A673 (cell line): ENCODE measurements around the gene CRIP1. TPM values are rescaled to one million over a fixed set of nuclear protein-coding genes. Genes with fewer than 3 reads are reported as not detected.

Experiments
- BruUV-seq: library from RNA; stranded (reverse); fragments of 400-500 nt; replicated peaks from 2 replicates; lab custom pipeline; 2021; lab: Mats Ljungman, UMichigan
- CTCF ChIA-PET: fragments of 300-600 bp; sonication (Branson Sonifier 250); formaldehyde crosslinking; loops from one replicate; lab custom pipeline; 2022; ENCODE audit warnings: antibody characterized with exemption; lab: Charles Lee
- POLR2A ChIA-PET: fragments of 300-600 bp; sonication (Branson Sonifier 250); formaldehyde crosslinking; loops from one replicate; lab custom pipeline; 2022; ENCODE audit warnings: antibody characterized with exemption; ENCODE audit not compliant: low non-redundant PET; lab: Charles Lee
- DNase-seq: peaks from one replicate; pipeline ENCODE4 v3.0.0-alpha.2; 2015; ENCODE audit warnings: low spot score
- H3K27ac ChIP-seq: fragments of 200-600 bp; sonication (generic); 2 replicates; pipeline ENCODE4 v1.5.1; 2016; ENCODE audit warnings: mixed run types, low read depth, mild to moderate bottlenecking, mixed read lengths, antibody characterized with exemption, low read length; ENCODE audit not compliant: poor library complexity, severe bottlenecking
- H3K27me3 ChIP-seq: fragments of 200-600 bp; sonication (generic); replicated peaks from 2 replicates; pipeline ENCODE4 v1.6.1; 2017; ENCODE audit warnings: mixed run types, low read depth, mild to moderate bottlenecking, mixed read lengths, antibody characterized with exemption, low read length; ENCODE audit not compliant: insufficient read depth, poor library complexity
- H3K36me3 ChIP-seq: fragments of 200-600 bp; sonication (generic); 2 replicates; pipeline ENCODE4 v1.6.1; 2016; ENCODE audit warnings: mixed run types, mild to moderate bottlenecking, mixed read lengths, antibody characterized with exemption, low read length; ENCODE audit not compliant: insufficient read depth, poor library complexity, severe bottlenecking
- H3K4me1 ChIP-seq: fragments of 200-600 bp; sonication (generic); 2 replicates; pipeline ENCODE4 v1.6.1; 2017; ENCODE audit warnings: mixed run types, mild to moderate bottlenecking, mixed read lengths, antibody characterized with exemption, low read length; ENCODE audit not compliant: insufficient read depth, poor library complexity, severe bottlenecking
- H3K4me3 ChIP-seq: fragments of 200-600 bp; sonication (generic); 2 replicates; pipeline ENCODE4 v1.5.1; 2016; ENCODE audit warnings: low read depth, mixed run types, mild to moderate bottlenecking, mixed read lengths, low read length; ENCODE audit not compliant: poor library complexity, severe bottlenecking
- H3K9me3 ChIP-seq: fragments of 200-600 bp; sonication (generic); 2 replicates; pipeline ENCODE4 v1.6.1; 2016; ENCODE audit warnings: mixed run types, low read depth, mild to moderate bottlenecking, mixed read lengths, antibody characterized with exemption, low read length; ENCODE audit not compliant: poor library complexity, severe bottlenecking
- CTCF ChIP-seq: fragments of 300-800, 200-600 bp; sonication (generic); conservative IDR thresholded peaks from 2 replicates; pipeline ENCODE4 v1.5.1; 2017; ENCODE audit warnings: low read depth, mild to moderate bottlenecking, antibody characterized with exemption, low read length, moderate library complexity, mixed read lengths
- EZH2 ChIP-seq: fragments of 200-600 bp; sonication (generic); IDR thresholded peaks from 2 replicates; pipeline ENCODE4 v1.6.1; 2017; ENCODE audit warnings: borderline replicate concordance, low read depth, mild to moderate bottlenecking, mixed read lengths, antibody characterized with exemption, low read length; ENCODE audit not compliant: poor library complexity, severe bottlenecking
- intact Hi-C: fragments of 100-400 bp; cut with micrococcal nuclease; formaldehyde crosslinking; loops from one replicate; pipeline ENCODE4 v1.10.0; 2022; ENCODE audit not compliant: unreplicated experiment
- total RNA-seq: library from RNA; stranded (reverse); gene quantifications from 2 replicates; pipeline ENCODE4 v1.2.3, GENCODE V29; 2021

The CRIP1 gene
- total RNA-seq, 1 experiment from 2014 or later: 47.7 TPM

- DNase-seq: no peak
- Histone ChIP-seq H3K4me1 (peaks cover 15% of the 10 kb centered on the region), H3K4me3 (no peak overlapping the region), H3K36me3 (no peaks in the 10 kb centered on the region), H3K9me3 (no peaks in the 10 kb centered on the region), H3K27ac (no peak overlapping the region), H3K27me3 (no peaks in the 10 kb centered on the region)
- no TSS peak for BruUV-seq
- ChIA-PET POLR2A (no interaction called here), CTCF (interaction anchor here (0.5 kb wide), 2 partner anchors 172 to 510 kb away, joined by 3 to 5 read pairs; no protein-coding TSS in a partner anchor)
- TF ChIP-seq CTCF: no peak
- no peak for TF ChIP-seq EZH2
- intact Hi-C loops: no loop called here
Measured at GRCh38 chr14:105531088-105531893, 44.6 kb downstream of the CRIP1 start.

- intact Hi-C loops: no loop called here
- no TSS peak for BruUV-seq
- H3K9me3 ChIP-seq: no peaks in the 10 kb centered on the region
- H3K4me1 ChIP-seq: peaks cover 12% of the 10 kb centered on the region
- H3K36me3 ChIP-seq: no peaks in the 10 kb centered on the region
- no peak overlapping the region for H3K27ac ChIP-seq
- POLR2A ChIA-PET: no interaction called here
- H3K27me3 ChIP-seq: no peaks in the 10 kb centered on the region
- TF ChIP-seq CTCF (no peak), EZH2 (no peak)
- no peak for DNase-seq
- no peak overlapping the region for H3K4me3 ChIP-seq
- CTCF ChIA-PET: interaction anchor here (0.5 to 1.0 kb wide), 3 partner anchors 161 to 511 kb away, joined by 3 to 5 read pairs (median 3); no protein-coding TSS in a partner anchor
Measured at GRCh38 chr14:105531894-105532623, 45.4 kb downstream of the CRIP1 start.

- intact Hi-C loops: no loop called here
- ChIA-PET POLR2A (no interaction called here), CTCF (interaction anchor here (1.0 to 1.4 kb wide), 2 partner anchors 93 to 162 kb away, joined by 3 to 4 read pairs; no protein-coding TSS in a partner anchor)
- Histone ChIP-seq H3K9me3 (no peaks in the 10 kb centered on the region), H3K4me1 (peaks cover 6% of the 10 kb centered on the region), H3K27ac (no peak overlapping the region), H3K4me3 (no peak overlapping the region), H3K27me3 (no peaks in the 10 kb centered on the region), H3K36me3 (no peaks in the 10 kb centered on the region)
- no TSS peak for BruUV-seq
- peak; percentile 40 for TF ChIP-seq CTCF
- no peak for TF ChIP-seq EZH2
- peak; percentile 32 for DNase-seq
Measured at GRCh38 chr14:105532735-105533141, 46.1 kb downstream of the CRIP1 start.
